Measurements from ENCODE around the gene KIAA0319L.

The KIAA0319L gene

DNA sequence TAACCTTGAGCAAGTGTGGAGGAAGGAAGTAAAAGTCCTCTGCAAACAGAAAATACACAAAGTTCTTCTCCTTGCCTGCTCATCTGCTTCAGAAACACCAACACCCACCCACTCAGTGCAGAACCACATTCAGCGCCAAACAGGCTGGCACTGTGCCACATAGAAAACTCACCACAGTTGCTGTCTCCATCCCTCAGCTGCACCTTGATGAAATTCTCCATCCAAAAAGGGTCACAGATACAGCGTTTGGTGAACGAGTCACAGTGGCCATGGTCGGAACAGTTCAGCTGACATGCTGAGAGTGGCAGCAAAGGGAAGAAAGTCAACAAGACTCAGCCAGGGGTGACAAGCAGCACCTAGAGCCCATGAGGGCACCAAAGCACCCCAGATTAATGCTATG lies 114.5 kb downstream of the KIAA0319L start:
- no peak overlapping the region for H3K27ac ChIP-seq (ENCODE audit: low read depth, low read length, severe bottlenecking)
- H3K36me3 ChIP-seq (ENCODE audit: control insufficient read depth, insufficient read depth, low read length), result peaks cover 79% of the 10 kb centered on the region
- 96 to 97% methylated on average over 3 to 4 of the region's 4 CpGs for WGBS, 2 experiments (ENCODE audit: insufficient coverage in 2 of 2)
- no peaks in the 10 kb centered on the region for H3K9me3 ChIP-seq (ENCODE audit: control insufficient read depth, low read length)
- no peak overlapping the region for H3K4me3 ChIP-seq (ENCODE audit: extremely low read depth, insufficient read depth, low read length, poor library complexity, severe bottlenecking)
- H3K4me1 ChIP-seq (ENCODE audit: control insufficient read depth, insufficient read depth, low read length, poor library complexity, severe bottlenecking), result no peaks in the 10 kb centered on the region

DNA sequence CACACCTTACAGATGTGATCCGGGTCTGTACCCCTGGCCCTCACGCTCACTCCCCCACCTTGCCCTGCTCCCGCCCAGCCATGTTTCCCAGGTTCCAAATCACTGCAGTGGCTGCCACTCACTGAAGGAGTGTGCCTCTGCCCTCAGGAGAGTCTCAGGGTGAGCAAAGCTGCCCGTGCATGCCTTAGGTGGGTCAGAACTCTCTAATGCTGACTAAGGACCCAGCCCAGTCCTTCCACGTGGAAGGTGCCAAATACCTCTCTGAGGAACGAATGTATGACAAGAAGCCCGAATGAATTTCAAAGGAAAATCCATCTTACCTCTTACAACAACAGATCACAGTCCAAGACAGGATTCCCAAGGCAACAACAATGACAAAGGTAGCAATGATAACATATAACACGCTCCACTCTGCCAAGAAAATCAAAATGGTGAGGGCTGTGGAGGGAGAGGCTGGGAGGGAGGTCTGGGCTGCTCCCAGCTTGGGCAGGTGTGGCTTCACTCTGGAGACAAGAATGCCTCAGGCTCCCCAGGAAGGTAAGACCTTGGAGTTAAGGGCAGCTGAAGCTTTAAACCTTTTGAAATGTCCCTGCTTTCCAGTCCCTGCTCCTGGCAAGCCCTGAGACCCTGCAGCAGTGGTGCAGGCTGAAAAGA lies 115.2 kb downstream of the KIAA0319L start:
- no peaks in the 10 kb centered on the region for H3K4me1 ChIP-seq (ENCODE audit: control insufficient read depth, insufficient read depth, low read length, poor library complexity, severe bottlenecking)
- no peak overlapping the region for H3K27ac ChIP-seq (ENCODE audit: low read depth, low read length, severe bottlenecking)
- H3K36me3 ChIP-seq (ENCODE audit: control insufficient read depth, insufficient read depth, low read length), result peaks cover 75% of the 10 kb centered on the region
- no peak overlapping the region for H3K4me3 ChIP-seq (ENCODE audit: extremely low read depth, insufficient read depth, low read length, poor library complexity, severe bottlenecking)
- 84 to 94% methylated on average over 7 to 8 of the region's 8 CpGs for WGBS, 2 experiments (ENCODE audit: insufficient coverage in 2 of 2)
- H3K9me3 ChIP-seq (ENCODE audit: control insufficient read depth, low read length), result no peaks in the 10 kb centered on the region

DNA sequence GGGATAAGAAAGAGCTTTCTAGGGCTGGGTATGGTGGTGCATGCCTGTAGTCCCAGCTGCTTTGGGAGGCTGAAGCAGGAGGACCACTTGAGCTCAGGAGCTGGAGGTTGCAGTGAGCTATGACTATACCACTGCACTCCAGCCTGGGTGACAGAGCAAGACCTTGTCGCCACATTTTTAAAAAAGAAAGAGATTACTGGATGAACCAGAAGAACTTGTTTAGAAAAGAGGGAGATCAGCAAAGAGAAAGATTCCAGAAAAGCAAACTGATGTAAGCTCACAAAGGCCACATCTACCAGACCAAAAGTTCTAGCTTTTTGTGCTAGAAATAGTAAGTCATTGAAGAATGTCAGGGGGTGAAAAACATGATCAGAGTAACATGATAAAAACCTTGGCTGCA lies 117.6 kb downstream of the KIAA0319L start:
- no peaks in the 10 kb centered on the region for H3K9me3 ChIP-seq (ENCODE audit: control insufficient read depth, low read length)
- no peak overlapping the region for H3K27ac ChIP-seq (ENCODE audit: low read depth, low read length, severe bottlenecking)
- WGBS, 2 experiments (ENCODE audit: insufficient coverage in 2 of 2), result 100% methylated on average over 1 of the region's 1 CpG; no CpG with 5 or more reads in 1 of the 2 experiments
- peaks cover 70% of the 10 kb centered on the region for H3K36me3 ChIP-seq (ENCODE audit: control insufficient read depth, insufficient read depth, low read length)
- H3K4me1 ChIP-seq (ENCODE audit: control insufficient read depth, insufficient read depth, low read length, poor library complexity, severe bottlenecking), result no peaks in the 10 kb centered on the region
- no peak overlapping the region for H3K4me3 ChIP-seq (ENCODE audit: extremely low read depth, insufficient read depth, low read length, poor library complexity, severe bottlenecking)

DNA sequence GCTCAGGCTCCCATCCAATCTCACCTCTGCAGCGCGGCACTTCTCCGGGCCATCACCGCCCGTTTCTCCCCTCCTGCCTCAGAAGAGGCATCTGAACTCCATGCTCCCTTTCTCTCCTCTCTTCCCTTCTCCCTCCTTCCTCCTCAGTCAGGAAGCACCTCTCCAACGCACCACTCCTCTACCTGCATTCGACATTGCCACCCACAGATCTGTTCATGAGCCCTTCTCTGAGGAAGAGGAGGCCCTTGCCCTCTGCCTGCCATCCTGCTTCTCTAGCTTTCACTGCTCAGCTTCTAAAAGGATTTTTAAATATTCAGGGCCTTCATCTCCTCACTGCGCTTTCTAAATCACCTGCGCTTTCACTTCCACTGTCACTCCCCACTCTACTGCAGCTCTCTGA lies 120.0 kb downstream of the KIAA0319L start:
- H3K9me3 ChIP-seq (ENCODE audit: control insufficient read depth, low read length), result no peaks in the 10 kb centered on the region
- no peaks in the 10 kb centered on the region for H3K4me1 ChIP-seq (ENCODE audit: control insufficient read depth, insufficient read depth, low read length, poor library complexity, severe bottlenecking)
- no peak overlapping the region for H3K4me3 ChIP-seq (ENCODE audit: extremely low read depth, insufficient read depth, low read length, poor library complexity, severe bottlenecking)
- WGBS, 2 experiments (ENCODE audit: insufficient coverage in 2 of 2), result 94 to 95% methylated on average over 9 of the region's 9 CpGs
- no peak overlapping the region for H3K27ac ChIP-seq (ENCODE audit: low read depth, low read length, severe bottlenecking)
- peaks cover 71% of the 10 kb centered on the region for H3K36me3 ChIP-seq (ENCODE audit: control insufficient read depth, insufficient read depth, low read length)

DNA sequence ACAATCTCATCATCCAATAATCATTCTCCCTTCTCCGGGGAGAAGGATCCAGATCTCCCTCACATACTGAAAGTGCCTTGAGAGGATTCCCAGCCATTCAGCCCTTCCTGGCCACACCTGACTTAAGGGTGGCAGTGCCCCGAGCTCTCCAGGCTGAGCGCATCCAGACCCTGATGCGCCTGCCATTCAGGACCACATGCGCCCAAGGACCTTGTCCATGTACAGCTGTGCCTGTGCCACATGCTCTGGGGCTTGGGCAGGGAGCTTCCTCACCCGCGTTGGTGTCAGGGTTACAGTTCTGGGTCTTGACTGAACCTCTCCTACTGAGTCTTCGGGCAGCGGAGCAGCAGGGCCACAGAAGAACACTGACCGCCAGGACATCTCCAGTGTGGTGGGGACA lies 121.1 kb downstream of the KIAA0319L start:
- Histone ChIP-seq H3K9me3 (ENCODE audit: control insufficient read depth, low read length) (no peaks in the 10 kb centered on the region), H3K27ac (ENCODE audit: low read depth, low read length, severe bottlenecking) (no peak overlapping the region), H3K36me3 (ENCODE audit: control insufficient read depth, insufficient read depth, low read length) (peaks cover 62% of the 10 kb centered on the region), H3K4me3 (ENCODE audit: extremely low read depth, insufficient read depth, low read length, poor library complexity, severe bottlenecking) (no peak overlapping the region), H3K4me1 (ENCODE audit: control insufficient read depth, insufficient read depth, low read length, poor library complexity, severe bottlenecking) (no peaks in the 10 kb centered on the region)
- WGBS, 2 experiments (ENCODE audit: insufficient coverage in 2 of 2), result 93 to 97% methylated on average over 9 of the region's 10 CpGs

DNA sequence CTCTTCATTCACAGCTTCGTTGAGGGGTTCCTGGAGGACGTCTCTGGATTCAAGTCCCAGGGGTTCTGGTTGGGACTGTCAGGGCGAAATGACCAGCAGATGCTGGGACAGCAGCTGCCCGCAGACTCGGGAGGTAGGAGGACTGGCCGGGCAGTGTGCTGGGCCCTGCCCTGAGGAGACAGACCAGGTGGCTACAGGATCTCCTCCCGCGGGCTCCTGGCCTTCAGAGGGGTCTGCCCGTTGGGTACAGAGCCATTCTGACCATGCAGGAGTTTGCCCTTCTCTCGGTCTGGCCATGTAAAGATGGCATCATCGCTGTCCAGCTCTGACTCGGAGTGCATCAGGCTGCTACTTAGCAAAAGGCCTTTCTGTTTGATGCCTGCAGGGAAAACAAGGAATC lies 122.5 kb downstream of the KIAA0319L start:
- Histone ChIP-seq H3K4me1 (ENCODE audit: control insufficient read depth, insufficient read depth, low read length, poor library complexity, severe bottlenecking) (no peaks in the 10 kb centered on the region), H3K27ac (ENCODE audit: low read depth, low read length, severe bottlenecking) (no peak overlapping the region), H3K4me3 (ENCODE audit: extremely low read depth, insufficient read depth, low read length, poor library complexity, severe bottlenecking) (no peak overlapping the region), H3K9me3 (ENCODE audit: control insufficient read depth, low read length) (no peaks in the 10 kb centered on the region), H3K36me3 (ENCODE audit: control insufficient read depth, insufficient read depth, low read length) (peaks cover 53% of the 10 kb centered on the region)
- 93 to 95% methylated on average over 10 to 11 of the region's 12 CpGs for WGBS, 2 experiments (ENCODE audit: insufficient coverage in 2 of 2)

DNA sequence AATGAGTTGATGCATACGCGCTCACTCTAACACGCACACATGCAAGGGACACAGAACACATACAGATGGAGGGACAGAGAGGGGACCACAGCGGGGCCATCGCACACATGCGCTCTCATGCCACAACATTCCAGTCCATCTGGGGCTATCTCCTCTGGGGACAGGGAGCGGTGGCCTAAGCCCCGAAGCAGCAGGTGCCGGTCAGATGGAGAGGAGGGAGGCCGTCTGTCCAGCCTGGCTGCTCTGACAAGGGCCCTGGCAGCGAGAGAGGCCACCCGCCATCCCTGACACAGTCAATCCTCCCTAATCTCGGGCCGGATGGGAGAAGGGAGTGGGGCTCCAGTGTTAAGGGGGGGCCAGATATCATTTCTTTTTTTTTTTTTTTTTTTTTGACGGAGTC lies 123.5 kb downstream of the KIAA0319L start:
- Histone ChIP-seq H3K36me3 (ENCODE audit: control insufficient read depth, insufficient read depth, low read length) (peaks cover 51% of the 10 kb centered on the region), H3K4me3 (ENCODE audit: extremely low read depth, insufficient read depth, low read length, poor library complexity, severe bottlenecking) (no peak overlapping the region), H3K4me1 (ENCODE audit: control insufficient read depth, insufficient read depth, low read length, poor library complexity, severe bottlenecking) (no peaks in the 10 kb centered on the region), H3K27ac (ENCODE audit: low read depth, low read length, severe bottlenecking) (no peak overlapping the region), H3K9me3 (ENCODE audit: control insufficient read depth, low read length) (no peaks in the 10 kb centered on the region)
- 97 to 100% methylated on average over 6 to 8 of the region's 15 CpGs for WGBS, 2 experiments (ENCODE audit: insufficient coverage in 2 of 2)

DNA sequence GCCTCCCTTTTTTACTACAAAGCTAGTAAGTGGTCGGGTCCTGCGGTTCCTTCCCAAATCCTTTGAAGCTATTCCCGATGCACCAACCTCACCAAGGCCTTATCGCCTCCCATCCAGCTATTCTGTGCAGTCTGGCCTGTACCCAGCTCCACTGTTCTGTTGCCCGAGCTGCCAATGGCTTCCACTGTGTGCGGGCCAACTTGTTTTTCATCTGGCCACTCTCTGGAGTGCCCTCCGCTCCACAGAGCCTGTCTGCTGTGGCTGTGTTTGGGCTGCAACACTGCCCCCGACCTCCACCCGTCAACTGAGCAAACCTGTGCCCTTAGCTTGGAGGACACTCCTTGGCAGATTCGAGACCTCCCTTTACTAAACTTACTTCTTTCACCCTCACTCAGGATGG lies 125.0 kb downstream of the KIAA0319L start:
- Histone ChIP-seq H3K4me1 (ENCODE audit: control insufficient read depth, insufficient read depth, low read length, poor library complexity, severe bottlenecking) (no peaks in the 10 kb centered on the region), H3K36me3 (ENCODE audit: control insufficient read depth, insufficient read depth, low read length) (peaks cover 50% of the 10 kb centered on the region), H3K9me3 (ENCODE audit: control insufficient read depth, low read length) (no peaks in the 10 kb centered on the region), H3K4me3 (ENCODE audit: extremely low read depth, insufficient read depth, low read length, poor library complexity, severe bottlenecking) (no peak overlapping the region), H3K27ac (ENCODE audit: low read depth, low read length, severe bottlenecking) (no peak overlapping the region)
- 96 to 97% methylated on average over 7 to 10 of the region's 10 CpGs for whole genome bisulfite sequencing, 2 experiments (ENCODE audit: insufficient coverage in 2 of 2)

DNA sequence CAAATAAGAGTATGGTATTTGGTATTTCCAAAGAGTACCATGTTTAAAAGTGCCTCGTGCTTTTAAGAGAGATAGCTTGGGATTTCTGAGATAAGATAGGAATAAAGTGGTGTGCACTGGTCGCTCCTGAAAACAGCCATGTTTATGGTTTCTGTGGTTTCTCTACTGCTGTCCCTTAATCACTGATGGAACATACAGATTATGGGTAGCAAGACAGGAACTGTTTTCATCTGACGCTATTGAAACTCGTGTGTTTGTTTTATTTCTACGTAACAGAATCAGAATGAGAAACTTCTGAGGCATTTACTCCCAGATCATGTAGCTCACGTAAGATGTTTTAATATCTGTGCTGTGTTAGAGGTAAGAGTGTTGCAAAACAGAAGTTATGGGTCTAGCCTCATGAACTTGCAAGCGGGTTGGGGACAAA lies 126.0 kb downstream of the KIAA0319L start:
- H3K4me1 ChIP-seq (ENCODE audit: control insufficient read depth, insufficient read depth, low read length, poor library complexity, severe bottlenecking), result no peaks in the 10 kb centered on the region
- peaks cover 56% of the 10 kb centered on the region for H3K36me3 ChIP-seq (ENCODE audit: control insufficient read depth, insufficient read depth, low read length)
- 91 to 92% methylated on average over 7 of the region's 7 CpGs for WGBS, 2 experiments (ENCODE audit: insufficient coverage in 2 of 2)
- H3K27ac ChIP-seq (ENCODE audit: low read depth, low read length, severe bottlenecking), result peak overlapping the region; percentile 26
- no peaks in the 10 kb centered on the region for H3K9me3 ChIP-seq (ENCODE audit: control insufficient read depth, low read length)
- no peak overlapping the region for H3K4me3 ChIP-seq (ENCODE audit: extremely low read depth, insufficient read depth, low read length, poor library complexity, severe bottlenecking)

DNA sequence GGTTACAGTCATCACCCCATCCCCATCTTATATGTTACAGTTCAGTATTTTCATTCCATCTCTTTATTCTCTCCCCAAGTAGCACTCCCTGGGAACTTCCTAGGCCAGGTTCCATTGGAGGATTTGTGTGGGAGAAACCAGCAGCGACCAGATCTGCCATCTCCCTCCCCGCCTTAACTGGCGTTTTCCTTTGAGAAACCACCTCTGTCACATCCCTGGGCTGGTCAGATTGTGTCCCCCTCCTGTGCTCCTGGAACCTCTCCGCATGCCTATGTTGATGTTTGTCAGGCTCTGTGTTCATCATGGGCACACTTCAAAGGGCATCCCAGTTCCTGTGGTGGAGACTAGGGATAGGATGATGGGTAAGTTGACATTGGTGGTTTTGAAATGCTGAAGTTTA lies 126.4 kb downstream of the KIAA0319L start:
- Histone ChIP-seq H3K4me1 (ENCODE audit: control insufficient read depth, insufficient read depth, low read length, poor library complexity, severe bottlenecking) (no peaks in the 10 kb centered on the region), H3K36me3 (ENCODE audit: control insufficient read depth, insufficient read depth, low read length) (peaks cover 52% of the 10 kb centered on the region), H3K9me3 (ENCODE audit: control insufficient read depth, low read length) (no peaks in the 10 kb centered on the region), H3K4me3 (ENCODE audit: extremely low read depth, insufficient read depth, low read length, poor library complexity, severe bottlenecking) (no peak overlapping the region), H3K27ac (ENCODE audit: low read depth, low read length, severe bottlenecking) (peak overlapping the region; percentile 3)
- WGBS, 2 experiments (ENCODE audit: insufficient coverage in 2 of 2), result 86 to 88% methylated on average over 3 of the region's 4 CpGs

DNA sequence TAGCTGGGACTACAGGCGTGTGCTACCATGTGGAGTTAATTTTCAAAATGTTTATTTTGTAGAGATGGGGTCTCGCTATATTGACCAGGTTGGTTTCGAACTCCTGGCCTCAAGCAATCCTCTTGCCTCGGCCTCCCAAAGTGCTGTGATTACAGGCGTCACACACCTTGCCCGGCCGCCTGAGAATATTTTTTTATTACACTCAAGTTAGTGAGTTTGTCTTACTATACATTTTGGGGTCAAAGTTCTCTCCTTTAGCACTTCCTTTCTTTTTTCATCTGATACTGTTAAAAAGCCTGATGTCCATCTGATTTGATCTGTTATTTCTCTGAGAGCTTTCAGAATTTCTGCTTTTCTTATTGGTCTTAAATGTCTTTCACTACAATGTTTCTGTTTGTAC lies 128.8 kb downstream of the KIAA0319L start:
- WGBS, 2 experiments (ENCODE audit: insufficient coverage in 2 of 2), result 94 to 95% methylated on average over 5 to 7 of the region's 7 CpGs
- H3K4me3 ChIP-seq (ENCODE audit: extremely low read depth, insufficient read depth, low read length, poor library complexity, severe bottlenecking), result no peak overlapping the region
- no peak overlapping the region for H3K27ac ChIP-seq (ENCODE audit: low read depth, low read length, severe bottlenecking)
- no peaks in the 10 kb centered on the region for H3K9me3 ChIP-seq (ENCODE audit: control insufficient read depth, low read length)
- H3K36me3 ChIP-seq (ENCODE audit: control insufficient read depth, insufficient read depth, low read length), result peaks cover 43% of the 10 kb centered on the region
- H3K4me1 ChIP-seq (ENCODE audit: control insufficient read depth, insufficient read depth, low read length, poor library complexity, severe bottlenecking), result no peaks in the 10 kb centered on the region

Data from mesodermal cell (in vitro differentiated cells).